MM.1S (cell line): ENCODE results near the gene SGMS1.

Experiments used
- EZH2phosphoT487 ChIP-seq: fragments of 300-600 bp; sonication (generic); IDR thresholded peaks from 2 replicates; pipeline ENCODE4 v1.6.1; 2018; ENCODE audit warnings: antibody characterized with exemption, low read length
- TF ChIP-seq, protein P1 (sequence below): fragments of 300-600 bp; sonication (generic); IDR thresholded peaks from 2 replicates; pipeline ENCODE4 v1.5.1; 2016; ENCODE audit warnings: antibody characterized with exemption, low read length, mixed read lengths

GRCh38 chr10:50334273-50334672, 289.5 kb downstream of the SGMS1 start:
- TF ChIP-seq, protein P1, sequence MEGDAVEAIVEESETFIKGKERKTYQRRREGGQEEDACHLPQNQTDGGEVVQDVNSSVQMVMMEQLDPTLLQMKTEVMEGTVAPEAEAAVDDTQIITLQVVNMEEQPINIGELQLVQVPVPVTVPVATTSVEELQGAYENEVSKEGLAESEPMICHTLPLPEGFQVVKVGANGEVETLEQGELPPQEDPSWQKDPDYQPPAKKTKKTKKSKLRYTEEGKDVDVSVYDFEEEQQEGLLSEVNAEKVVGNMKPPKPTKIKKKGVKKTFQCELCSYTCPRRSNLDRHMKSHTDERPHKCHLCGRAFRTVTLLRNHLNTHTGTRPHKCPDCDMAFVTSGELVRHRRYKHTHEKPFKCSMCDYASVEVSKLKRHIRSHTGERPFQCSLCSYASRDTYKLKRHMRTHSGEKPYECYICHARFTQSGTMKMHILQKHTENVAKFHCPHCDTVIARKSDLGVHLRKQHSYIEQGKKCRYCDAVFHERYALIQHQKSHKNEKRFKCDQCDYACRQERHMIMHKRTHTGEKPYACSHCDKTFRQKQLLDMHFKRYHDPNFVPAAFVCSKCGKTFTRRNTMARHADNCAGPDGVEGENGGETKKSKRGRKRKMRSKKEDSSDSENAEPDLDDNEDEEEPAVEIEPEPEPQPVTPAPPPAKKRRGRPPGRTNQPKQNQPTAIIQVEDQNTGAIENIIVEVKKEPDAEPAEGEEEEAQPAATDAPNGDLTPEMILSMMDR, result no peak
- no peak for TF ChIP-seq EZH2phosphoT487
